GM04504 (cell line): ENCODE data around the gene KIF24.
"Not testable (repeated sequence)": the region's sequence is repeated elsewhere in the genome, so short reads cannot be mapped to it uniquely, and the experiment has no call there.

Source experiments
- DNase-seq: peaks from one replicate; pipeline ENCODE4 v3.0.0-alpha.2; 2012; ENCODE audit warnings: low read depth

Gene KIF24

GRCh38 chr9:34328987-34329832, at the start of gene KIF24, which contains the start of gene NUDT2:
Gene KIF24 (minus strand): TSS chr9:34329268. CDS start chr9:34311346, 17,922 bp downstream.
Gene NUDT2 (plus strand): TSS chr9:34329569. CDS start chr9:34339040, 9,471 bp downstream.
- peak; percentile 100 for DNase-seq

GRCh38 chr9:34378376-34379060, 49.5 kb upstream of the KIF24 start:
- no peak for DNase-seq

GRCh38 chr9:34377404-34377746, 48.3 kb upstream of the KIF24 start:
- DNase-seq, result no peak

- peak; percentile 60 for DNase-seq
These were observed 47.7 kb upstream of the KIF24 start, which contains the start of gene MYORG for GRCh38 chr9:34376596-34377403. Gene MYORG (minus strand): TSS chr9:34376898. CDS start chr9:34372943, 3,955 bp downstream.

GRCh38 chr9:34375901-34376595, 47.0 kb upstream of the KIF24 start:
- DNase-seq, result no peak

GRCh38 chr9:34374905-34375552, 46.0 kb upstream of the KIF24 start:
- no peak for DNase-seq

- no peak for DNase-seq
These were observed 45.3 kb upstream of the KIF24 start for GRCh38 chr9:34374339-34374738.

- DNase-seq, result no peak
These were observed 44.7 kb upstream of the KIF24 start for GRCh38 chr9:34373749-34374148.

- DNase-seq, result no peak
These were observed 43.5 kb upstream of the KIF24 start for GRCh38 chr9:34372467-34373011.

- DNase-seq, result no peak
These were observed 42.9 kb upstream of the KIF24 start for GRCh38 chr9:34371886-34372466.

- DNase-seq, result no peak
These were observed 42.2 kb upstream of the KIF24 start for GRCh38 chr9:34370970-34371880.

- DNase-seq, result no peak
These were observed 41.4 kb upstream of the KIF24 start for GRCh38 chr9:34370335-34370969.

- no peak for DNase-seq
These were observed 40.6 kb upstream of the KIF24 start for GRCh38 chr9:34369636-34370035.

- not testable (repeated sequence) for DNase-seq
These were observed 39.7 kb upstream of the KIF24 start for GRCh38 chr9:34368796-34369195.

GRCh38 chr9:34367751-34368410, 38.8 kb upstream of the KIF24 start:
- DNase-seq, result not testable (repeated sequence)

GRCh38 chr9:34366365-34366764, 37.3 kb upstream of the KIF24 start:
- DNase-seq, result no peak

- DNase-seq, result no peak
These were observed 36.2 kb upstream of the KIF24 start for GRCh38 chr9:34365282-34365681.

GRCh38 chr9:34363619-34364351, 34.7 kb upstream of the KIF24 start:
- DNase-seq, result no peak
